ENCODE measurements around the gene SHROOM3.
A peak's percentile ranks its signal among the peaks of the same experiment; 100 is the strongest.

SHROOM3 gene

DNA sequence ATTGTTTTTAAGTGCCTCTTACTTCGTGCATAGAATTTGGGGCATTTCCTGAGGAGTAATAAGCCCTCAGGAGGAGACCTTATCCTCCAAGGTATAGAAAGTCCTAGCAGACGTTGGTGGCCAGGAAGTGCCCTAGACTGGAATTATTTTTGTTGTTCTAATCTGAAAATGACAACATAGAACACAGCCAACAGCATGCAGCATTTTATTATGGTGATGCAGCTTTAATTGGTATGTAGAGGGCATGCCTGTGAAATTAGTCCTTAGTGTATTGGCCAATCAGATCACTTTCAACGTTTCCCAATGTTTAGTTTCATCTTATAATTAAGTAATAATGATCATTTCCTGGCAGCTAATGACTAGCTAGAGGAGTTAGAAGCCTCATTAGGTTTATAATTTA, 199.2 kb downstream of the SHROOM3 start:
- no peak for DNase-seq

DNA sequence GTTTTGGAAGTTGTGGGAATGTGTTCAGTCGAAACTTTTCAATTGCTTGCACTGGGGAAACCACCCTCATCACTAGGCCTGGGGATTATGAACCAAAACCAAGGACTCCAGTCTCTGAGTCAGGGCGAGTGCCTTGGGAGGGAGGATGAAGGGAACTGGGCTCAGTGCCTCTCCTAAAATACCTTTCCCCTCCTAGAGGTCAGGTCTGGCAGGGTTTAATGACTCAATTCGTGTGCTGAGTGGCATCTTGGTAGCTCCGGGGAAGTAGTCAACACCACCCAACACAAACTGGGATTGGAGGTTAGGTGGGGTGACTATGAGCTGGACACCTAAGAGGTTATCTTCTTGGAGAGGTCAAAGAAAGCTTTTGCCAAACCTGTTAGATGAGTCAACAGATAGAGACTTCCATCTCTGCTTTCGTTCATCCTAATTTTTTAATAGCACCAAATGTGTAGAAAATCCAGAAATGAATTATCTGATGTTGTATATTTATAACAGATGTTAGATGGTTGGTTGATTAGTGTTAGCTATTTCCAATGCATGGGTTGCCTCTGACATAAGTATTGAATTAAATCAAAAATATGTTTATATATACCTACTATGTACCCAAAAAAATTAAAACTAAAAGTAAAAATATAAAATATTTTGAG, 202.8 kb downstream of the SHROOM3 start:
- DNase-seq = no peak

DNA sequence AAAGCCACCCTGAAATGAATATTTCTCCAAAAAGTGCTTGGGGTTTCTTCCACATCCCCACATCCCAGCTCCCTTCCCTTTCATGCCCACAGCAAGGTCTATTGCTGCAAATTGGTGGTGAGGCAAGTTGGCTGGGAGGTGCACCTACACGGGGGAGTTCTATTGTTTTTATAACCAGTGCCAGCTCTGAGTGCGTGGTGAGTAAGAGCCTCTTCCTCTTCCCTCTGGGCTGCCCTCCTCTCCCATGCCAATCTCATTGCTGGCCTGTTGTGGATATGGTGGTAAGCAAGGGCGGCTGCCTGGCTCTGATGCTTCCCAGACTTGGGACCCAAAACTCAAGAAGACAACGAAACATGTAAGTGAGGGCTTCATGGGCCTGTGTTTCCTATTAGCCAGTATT, 204.3 kb downstream of the SHROOM3 start:
- DNase-seq = no peak

DNA sequence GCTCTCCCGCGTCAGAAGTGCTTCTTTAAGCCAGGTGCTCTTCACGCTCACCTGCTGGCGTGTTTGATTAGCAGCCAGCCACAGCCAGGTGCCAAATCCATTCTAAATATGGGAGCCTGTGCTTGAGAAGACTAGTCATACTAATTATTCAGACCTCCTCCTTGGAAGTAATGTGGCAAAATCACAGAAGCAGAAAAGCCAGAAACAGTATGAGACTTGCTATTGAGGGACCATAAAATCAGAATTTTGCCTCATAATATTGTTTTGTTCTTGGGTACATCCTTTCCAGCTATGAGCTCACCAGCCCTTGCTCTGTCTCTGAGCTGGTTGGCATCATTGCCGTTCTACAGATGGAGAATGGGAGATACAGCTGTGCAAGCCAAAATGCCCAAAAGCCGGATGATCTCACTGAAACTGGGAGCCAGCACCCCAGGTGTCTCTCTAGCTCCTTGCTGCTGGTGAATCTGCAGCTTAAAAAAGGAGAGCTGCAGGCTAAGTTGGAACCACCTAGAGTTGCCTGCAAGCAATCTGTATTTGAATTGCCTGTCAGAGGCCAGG, 205.4 kb downstream of the SHROOM3 start:
- DNase-seq = peak; percentile 63

DNA sequence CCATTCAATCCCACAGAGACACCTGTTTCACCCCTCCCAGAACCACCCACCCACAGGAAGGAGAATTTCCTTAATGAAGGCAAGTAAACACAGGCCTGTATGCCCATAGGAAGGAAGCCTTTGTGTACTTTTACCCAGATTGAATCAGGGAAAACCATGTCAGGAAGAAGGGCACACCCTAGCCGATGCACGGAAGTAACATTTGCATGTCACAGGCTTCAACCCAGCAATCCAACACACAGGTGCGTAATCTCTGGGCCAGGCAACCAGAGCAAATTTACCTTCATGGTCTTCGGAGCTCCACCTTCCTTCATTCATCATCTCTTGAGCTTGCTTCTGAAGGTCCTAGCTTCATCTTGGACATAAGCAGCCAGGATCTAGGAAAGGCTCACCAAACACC, 206.3 kb downstream of the SHROOM3 start:
- peak; percentile 65 for DNase-seq

DNA sequence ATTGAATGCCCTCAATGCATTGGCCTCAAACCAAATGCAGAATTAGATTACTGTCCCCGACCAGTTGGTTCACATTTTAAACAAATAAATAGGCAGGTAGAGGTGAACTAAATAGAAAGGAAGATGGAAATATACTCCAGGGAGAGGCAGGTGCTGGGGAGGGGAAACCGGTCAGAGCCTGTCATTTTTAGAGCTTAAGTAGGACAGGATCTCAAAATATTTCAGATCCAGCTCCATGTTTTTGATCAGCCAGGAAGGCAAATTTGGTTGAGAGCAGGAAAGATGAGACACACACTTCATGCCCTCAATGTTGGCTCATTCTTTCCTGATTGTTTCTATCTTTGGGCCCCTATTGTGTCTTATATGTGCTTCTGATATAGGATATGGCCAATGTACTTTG, 206.7 kb downstream of the SHROOM3 start:
- no peak for DNase-seq

DNA sequence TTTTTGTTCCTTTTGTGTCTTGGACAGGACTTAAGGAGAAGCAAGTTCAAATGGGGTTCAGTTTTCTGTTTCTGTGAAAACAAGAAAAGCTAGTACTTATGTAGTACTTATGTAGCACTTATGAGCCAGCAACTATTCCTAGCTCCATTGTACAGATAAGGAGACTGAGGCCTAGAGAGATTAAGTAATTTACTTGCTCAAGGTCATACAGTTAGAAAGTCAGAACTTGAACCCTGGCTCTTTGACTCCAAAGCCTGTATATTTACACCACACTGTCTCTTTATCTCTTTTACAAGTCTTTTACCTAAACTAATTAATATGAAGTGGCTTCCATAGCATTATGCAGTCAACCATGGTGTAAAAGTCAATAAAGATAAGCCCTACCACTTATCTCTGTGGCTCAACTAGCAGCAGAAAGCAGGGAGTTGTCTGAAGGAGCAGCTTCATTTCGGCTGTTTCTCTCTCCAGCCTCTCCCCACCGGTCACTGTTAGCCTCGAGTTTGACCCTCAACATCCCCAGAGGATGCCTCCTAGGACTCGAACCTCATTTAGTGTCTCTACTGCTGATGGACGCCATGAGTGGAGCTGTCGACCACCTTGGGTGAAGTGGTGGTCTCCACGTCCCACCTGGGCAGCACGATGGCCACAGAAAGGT, 209.9 kb downstream of the SHROOM3 start:
- no peak for DNase-seq

DNA sequence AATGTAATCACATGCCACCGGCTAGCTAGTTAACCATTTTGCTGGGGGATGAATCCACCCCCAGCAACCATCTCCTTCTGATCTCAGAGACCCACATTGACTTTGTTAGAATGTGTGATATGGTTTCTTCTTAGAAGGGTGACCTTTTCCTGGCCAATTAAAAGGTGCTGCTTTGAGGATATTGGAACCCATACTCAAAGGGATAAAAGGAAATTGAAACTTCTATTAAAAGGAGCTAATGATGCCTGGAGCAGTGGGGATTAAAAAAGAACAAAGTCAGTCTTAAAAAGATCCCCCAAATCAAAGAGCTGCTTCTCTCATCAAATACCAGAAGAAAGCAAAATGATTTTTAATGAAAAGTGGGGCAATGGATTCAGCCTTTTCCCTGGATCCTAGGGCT, 214.1 kb downstream of the SHROOM3 start:
- no peak for DNase-seq

DNA sequence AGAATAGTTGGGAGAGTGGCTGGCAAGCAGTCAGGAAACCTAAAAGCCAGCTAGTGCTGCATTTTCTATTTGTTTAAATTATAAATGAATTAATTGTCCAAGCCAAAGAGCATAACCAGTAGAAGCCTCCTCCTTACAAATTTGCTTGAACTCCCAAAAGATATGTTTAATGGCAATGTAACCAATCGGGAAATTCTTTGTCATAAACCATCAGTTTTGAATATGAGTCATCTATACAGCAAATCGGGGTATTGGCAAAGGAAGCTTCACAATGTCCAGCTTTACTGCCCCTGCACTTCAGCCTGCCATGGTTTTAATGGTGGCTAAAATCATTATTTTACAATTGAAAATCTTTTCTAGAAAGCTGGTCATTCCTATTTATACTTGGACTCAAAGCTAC, 216.6 kb downstream of the SHROOM3 start:
- DNase-seq = no peak

DNA sequence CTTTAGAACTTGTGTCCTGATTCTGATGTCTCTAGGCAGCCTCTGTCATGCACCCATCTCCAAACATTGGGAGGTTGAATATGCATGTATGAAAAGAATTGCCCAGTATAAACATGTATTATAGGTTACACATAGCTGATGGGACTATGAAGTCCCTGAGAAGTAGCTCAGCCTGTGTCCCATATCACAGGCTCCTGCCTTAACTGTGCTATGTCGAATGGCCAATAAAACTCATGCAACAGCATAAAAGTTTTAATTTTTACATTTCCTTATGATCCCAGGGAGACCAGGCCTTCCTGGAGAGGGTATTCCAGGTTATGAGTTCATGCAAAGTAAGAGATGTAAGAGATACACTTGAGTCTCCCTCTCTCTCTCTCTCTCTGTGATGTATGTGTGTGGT, 217.4 kb downstream of the SHROOM3 start:
- no peak for DNase-seq

DNA sequence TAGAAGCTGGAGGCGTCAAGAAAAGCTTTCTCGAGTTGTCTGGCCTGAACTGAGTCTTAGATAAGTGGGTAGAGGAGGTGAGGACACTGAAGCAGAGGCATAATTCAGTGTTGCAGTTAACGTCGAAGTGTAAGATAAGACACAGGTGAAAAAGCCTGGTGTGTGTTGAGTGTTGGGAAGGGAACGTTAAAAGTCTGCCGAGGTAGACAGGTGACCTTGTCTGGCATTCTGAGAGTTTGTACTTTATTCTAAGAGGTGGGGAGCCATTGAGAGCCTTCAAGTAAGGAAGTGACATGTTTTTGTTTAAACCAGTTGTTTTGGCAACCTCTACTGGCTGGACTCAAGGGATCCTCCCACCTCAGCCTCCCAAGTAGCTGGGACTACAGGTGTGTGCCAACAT, 219.1 kb downstream of the SHROOM3 start:
- DNase-seq = no peak

DNA sequence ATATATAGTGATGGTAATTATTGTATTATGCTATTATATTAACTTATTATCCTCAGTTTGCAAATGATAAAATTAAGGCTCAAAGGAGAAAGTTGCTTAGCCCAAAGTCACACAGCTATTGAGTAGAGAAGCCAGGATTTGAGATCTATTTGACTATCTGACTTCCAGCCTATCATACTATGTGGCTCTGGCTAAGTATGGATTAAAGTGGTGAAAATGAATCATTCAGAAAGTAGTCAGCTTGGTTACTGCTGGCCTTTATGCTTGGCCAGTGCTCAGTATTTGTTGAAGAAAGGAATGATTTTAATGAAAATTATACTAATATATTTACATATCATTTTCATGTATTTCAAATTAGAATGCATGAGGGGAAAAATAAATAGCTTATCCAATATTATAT, 219.8 kb downstream of the SHROOM3 start:
- no peak for DNase-seq

DNA sequence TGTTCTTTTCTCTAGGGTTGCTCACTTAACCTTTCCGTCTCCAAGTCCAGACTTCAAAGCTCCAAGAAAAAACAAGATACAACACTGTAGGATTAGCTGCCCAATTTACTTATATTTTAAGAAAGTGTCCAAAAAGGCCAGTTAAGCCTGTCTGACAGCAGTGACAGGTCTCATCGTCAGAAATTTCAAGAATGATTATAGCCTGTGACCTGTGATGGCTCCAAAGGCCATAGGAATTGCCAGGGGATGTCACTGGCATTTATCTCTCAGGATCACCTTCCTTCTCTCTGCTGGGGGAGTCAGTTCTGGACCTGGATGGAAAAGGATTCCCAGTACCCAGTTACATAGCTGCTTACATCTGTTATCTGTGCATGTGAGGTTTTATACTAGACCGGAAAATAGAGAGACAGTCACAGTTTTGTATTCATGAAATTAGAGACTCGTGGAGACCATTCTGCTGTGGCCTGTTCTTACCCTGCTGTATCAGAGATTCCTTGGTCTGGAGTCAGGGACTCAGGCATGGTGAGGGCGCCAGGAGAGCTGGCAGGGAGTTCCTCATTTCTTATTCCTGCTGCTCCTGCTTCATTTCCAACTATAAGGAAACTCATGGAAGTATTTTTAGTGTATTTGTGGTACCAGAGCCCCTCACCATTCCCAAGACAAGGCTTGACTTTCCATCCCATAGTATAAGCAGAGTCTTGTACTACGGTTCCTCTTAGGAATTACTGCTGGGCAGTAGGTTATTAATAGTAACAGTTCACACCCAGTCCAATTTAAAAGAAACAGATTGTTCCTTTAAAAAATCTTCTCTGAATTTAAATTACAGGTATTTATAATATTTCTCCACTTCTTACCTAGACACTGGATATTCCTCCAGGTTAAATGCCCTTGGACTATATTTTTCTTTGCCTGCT, 220.8 kb downstream of the SHROOM3 start:
- no peak for DNase-seq

DNA sequence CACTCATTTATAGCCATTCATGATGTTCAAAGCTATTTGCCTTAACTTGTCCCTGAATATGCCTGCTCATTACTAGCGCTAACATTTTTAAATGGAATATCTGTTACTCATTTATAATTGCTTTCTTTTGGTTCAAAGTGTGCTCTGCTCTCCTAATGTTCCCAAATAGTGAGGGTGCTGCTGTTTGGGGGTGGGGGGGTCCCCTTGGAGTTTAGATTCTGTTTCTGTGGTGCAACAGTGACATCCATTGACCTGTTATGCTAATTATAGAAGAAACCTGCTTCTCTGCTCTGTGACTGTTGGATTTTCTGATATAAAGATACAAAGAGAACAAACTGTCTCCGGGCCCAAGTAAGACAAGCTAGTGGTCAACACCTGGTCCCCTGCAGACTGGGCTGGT, 222.4 kb downstream of the SHROOM3 start:
- no peak for DNase-seq

DNA sequence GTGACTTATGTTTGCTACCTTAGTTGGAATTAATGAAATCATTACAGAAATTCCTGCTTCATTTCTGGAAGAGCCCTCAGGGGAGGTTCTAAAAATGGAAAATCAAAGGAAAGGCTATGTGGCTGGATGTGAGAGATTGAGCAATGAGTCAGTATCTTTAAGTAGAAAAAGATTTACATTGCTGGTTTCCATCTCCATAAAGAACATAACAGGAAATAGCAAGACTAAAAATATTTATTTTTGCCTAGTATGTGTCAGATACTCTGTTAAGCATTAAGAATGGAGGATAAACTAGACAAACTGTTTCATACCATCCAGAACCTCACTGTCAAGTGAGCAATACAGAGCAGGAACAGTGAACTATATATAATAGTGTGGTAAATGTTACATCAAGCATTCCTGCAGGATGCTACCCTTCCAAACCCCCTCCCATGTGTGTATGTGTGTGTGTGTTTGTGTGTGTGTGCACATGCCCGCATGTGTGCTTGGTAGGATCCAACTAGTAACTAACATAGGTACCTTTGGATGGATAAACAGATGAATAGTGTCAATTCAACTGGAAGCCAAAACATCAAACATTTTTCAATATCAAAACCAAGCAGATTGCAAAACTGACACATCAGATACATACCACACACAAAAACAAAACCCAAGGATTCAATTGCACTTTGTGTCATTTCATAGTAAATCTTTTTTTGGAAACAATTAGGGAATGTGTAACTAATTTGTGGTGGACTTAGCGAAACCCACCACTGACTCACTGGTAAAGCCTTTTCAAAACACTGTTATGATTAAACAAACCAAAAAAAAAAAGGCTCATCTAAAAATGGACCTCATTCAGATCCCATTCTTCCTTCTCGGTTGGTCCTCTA, 223.4 kb downstream of the SHROOM3 start:
- no peak for DNase-seq

DNA sequence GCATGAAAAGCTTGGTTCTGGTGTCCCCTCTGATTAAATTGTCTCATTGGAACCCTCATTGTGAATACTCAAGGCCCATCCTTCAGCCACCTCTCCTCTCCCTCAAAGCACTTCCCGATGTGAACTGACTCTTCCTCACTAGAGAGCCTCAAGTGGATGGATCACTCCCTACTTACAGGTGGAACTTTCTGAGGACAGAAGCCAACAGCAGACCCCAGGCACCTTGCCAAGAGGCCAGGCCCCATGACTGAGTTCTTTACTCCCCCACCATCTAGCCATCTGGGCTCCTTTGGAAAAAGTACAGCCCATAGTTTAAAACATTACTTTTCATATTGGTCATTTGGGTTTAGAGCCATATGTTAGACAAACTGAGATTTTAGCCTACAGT, 224.1 kb downstream of the SHROOM3 start:
- DNase-seq = no peak

DNA sequence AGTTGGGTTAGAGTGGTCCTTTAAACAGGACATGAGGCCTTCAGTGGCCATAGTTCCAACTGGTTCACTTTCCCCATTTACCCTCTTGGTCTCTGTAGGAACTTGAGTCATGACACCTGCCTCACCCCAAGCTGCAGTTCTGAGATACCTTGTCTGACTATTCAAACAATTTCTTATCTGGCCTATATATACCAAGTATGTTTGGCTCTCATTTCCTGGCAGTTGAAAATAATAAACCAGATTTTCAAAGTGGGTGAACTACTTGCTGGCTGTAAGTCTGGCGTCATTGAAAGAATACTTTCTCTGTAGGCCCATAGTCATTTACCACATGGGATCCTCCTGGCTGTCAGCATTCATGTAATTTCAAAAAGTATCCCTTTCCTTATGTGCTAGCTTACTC, 228.8 kb downstream of the SHROOM3 start:
- DNase-seq = no peak

DNA sequence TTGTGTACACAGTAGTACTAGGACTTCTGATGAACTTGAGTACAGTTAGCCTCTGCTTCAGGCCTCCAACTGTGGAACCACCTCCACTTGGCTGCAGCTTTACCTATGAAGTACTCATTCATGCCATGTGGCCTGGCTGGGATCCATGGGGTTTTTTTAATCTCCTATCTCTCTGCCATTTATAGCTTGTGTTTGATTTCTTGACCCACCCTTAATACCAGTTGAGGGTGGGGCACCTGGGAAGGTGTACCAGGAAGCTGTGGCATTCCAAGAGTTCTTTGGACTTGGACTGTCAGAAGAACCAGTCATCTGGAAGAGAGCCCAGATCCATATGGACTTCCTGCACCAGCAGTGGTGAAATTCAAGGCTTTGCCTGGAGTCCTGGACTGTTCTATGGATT, 230.1 kb downstream of the SHROOM3 start:
- DNase-seq = no peak

DNA sequence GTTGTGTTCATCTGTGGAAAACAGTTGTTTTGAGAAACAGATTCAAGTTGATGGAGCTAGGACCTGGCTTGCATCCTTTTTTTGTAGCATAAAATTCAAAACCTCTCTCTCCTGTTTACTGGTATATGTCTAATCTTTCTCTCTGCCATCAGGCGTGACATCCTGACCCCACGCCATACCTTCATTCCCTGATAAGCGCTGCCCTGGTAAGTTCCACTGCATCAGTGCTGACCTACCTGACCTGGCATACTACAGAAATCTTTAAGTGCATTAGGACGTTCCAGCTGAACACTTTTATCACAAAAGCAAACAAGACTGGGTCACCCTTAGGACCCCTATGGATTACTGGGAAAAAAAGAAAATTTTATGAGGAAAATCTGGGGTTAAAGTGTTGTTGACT, 230.7 kb downstream of the SHROOM3 start:
- no peak for DNase-seq

DNA sequence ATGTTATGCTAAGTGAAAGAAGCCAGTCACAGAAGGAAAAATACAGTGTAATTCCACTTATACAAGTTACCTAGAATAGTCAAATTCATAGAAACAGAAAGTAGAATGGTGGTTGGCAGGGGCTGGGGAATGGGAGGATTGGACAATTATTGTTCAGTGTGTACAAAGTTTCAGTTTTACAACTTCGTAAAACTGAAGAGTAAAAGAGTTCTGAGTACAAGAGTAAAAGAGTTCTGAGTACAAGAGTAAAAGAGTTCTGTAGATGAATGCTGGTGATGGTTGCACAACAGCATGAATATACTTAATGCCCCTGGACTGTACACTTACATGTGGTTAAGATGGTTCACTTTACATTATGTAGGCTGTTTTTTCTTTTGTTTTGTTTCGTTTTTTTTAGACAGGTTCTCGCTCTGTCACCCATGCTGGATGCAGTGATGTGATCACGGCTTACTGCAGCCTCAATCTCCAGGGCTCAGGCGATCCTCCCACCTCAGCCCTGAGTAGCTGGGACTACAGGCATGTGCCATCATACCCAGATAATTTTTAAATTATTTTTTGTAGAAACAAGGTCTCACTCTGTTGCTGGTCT, 232.0 kb downstream of the SHROOM3 start:
- DNase-seq = no peak

DNA sequence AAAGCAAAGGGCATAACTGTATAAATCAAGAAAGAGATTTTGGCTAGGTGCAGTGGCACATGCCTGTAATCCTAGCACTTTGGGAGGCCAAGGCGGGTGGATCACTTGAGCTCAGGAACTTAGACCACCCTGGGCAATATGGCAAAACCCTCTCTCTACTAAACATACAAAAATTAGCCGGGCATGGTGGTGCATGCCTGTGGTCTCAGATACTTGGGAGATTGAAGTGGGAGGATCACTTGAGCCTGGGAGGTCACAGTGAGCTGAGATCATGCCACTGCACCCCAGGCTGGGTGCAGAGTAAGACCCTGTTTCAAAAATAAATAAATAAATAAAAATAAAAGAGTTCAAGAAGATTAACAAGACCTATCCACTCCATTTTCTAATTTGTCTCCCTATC, 235.6 kb downstream of the SHROOM3 start:
- no peak for DNase-seq

DNA sequence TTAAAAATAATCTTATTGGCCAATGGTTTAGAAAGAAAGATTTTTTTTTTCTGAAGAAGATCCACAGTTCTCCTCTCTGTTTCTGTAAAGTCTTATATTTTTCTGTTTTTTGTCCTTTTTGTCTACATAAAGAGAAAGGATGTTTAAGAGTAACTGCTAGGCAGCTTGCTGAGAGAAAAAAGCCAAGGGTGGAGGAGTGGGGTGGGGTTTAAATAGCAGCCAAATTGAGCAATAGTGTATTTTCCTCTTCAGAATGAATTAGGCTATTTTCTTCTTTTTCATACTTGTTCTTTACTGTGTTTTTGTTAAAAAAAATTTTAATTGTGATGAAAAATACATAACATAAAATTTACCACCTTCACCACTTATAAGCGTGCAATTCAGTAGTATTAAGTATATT, 238.3 kb downstream of the SHROOM3 start:
- DNase-seq = no peak
